ENCODE results near the gene RNF220.
"Not testable (repeated sequence)": the region's sequence is repeated elsewhere in the genome, so short reads cannot be mapped to it uniquely, and the experiment has no call there.

RNF220 gene

DNA sequence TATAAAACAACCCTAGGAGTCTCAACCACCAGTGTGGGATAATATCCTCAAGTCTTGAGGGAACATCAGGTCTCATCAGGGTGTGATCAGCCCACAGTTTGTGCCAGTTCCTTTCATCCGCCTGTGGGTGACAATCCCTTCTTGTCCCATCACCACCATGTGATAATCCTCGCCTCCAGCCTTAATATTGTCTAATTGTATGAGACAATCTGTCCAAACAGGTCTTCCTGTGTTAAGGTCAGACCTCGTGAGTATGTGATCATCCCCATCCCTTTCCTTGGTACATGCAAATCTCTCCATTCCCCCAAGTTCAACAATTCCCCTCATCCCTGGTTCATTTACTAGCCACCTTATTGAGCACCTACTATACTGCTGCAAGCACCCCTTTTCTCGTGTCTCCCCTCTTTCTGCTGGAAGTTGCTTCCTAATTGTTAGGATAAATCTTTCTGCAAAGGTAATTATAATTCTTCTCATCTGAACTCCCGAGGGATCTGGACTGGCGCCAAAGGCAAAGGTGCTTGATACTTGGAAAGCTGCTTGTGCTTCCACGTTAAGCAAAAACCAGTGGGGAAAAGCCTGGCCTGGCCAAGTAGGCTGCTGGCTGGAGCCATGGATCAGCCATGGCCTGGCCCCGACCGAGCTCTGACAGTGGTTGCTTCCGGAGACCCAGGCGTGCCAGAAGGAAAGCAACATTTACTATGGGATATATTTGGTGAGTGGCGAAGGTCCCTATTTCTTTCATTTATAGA, 92.5 kb downstream of the RNF220 start:
- ATAC-seq, result no peak

- no peak for ATAC-seq
Measured at GRCh38 chr1:44499306-44499705, 94.3 kb downstream of the RNF220 start.

DNA sequence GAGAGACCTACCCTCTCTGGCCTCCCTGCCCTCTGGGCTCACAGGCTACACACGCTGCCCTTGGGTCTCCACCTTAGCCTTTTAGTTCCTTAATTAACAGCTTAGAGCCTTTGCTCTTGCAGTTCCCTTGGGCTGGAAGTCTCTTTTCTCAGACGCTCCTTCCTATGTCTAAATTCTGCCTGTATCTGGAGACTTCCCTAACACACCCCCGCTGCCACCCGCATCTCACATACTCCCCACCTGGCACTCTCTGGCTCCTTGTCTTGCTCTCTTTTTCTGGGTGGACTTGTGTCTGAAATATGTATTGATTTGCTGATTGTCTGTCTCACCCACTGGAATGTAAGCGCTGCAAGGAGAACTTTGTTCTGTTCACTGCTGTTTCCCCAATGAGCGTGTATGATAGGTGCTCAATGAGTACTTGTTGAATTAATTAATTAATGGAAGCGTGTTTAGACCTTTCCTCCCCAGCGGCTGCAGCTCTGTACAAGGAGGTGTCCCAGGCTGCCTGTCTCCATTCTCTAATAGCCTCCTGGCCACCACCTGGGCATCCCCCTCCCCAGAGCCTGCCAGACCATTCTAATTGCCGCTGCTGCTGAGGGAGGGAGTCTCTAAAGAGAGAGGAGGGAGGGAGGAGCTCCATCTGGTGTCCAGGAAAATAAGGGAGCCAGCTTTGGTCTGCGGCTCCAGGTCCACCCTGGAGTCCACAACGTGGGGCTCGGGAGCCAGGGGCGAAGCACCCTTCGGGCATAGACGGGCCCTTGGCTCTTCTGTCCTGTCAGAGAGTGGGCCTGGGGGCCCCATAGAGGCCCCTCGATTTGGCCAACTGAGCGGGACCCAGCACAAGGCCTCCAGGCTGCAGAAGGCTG, 95.4 kb downstream of the RNF220 start:
- ATAC-seq, result no peak

DNA sequence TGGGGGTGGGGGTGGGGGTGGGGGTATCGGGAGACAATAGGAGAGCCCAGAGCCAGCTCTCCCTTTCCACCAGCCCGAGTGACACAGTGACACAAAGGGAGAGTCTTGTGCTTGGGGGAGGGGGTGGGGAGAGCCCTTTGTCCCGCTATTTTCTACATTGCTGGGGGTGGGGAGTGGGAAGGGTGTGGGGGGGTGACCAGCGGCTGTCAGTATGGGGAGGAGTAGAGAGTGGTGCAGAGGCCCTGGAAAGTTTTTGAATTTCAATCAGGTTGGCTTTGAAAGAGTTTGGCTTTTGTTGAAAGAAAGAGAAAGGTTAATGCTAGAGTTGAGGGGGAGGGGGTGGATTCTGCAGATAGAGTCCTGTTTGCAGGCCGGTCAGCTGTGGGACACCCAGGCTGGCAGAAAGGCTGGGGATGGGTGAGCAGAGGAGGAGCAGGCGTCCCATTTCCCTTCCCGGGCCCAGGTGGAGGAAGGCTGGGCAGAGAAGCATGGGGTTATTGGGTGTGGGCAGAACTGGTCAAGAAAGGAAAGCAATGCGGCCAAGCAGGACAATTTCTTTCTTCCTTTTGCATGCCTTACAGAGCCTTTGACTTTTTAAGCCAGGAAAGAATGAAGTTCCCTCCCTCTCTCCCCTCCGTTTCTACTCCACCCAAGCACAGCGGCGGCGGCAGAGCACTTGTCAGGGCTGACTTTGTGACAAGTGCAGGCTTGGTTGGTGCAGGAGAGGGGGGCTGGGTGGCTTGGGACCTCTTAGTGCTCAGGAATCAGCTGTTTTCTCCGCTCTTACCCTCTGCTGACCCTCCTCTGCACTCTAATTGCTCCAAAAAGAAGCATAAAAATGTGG, 96.2 kb downstream of the RNF220 start:
- ATAC-seq, result no peak

DNA sequence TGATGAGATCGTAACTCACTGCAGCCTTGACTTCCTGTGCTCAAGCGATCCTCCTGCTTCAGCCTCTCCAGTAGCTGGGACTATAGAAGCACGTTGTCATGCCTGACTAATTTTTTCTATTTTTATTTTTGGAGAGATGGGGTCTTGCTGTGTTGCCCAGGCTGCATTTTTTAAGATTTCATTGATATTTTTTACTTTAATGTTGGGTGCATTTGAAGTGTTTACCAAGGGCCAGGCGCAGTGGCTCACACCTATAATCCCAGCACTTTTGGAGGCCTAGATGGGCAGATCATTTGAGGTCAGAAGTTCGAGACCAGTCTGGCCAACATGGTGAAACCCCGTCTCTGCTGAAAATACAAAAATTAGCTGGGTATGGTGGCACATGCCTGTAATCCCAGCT, 97.8 kb downstream of the RNF220 start:
- ATAC-seq, result not testable (repeated sequence)

- no peak for ATAC-seq
Measured at GRCh38 chr1:44503625-44504024, 98.6 kb downstream of the RNF220 start.

DNA sequence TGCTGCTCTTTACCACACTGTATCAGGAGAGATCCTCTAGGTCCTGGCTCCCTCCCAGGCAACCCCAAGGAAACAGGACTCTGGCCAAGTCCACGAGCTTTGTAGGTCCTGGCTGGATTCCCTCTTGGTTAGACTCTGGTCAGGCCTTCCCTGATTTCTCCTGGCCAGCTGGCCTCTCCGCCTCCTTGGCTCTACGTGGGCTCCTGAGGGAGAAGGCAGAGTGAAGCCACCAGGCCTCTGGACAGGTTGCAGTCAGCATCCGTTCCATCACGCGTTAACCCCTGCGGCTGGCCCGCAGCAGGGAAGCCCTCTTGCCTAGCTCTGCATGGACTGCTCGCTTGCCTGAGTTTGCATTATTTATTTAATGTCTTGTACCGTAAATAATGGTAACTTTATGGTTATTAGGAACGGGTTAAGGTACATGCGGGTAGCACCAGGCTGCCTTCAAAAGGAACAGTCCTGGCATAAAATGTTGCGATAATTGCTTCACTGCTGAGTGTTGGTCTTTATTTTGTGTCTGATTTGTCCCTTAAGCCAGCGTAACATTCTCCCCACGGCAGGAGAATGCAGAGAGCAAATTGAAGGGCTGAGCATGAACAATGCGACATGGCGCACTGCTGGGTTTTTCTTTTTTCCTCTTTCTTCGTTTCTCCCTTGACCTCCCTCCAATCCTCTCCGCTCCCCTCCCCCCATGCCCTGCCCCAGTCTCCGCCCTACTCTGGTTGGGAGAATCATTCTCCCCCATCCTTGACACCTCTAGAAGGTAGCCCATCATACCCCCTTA, 100.3 kb downstream of the RNF220 start:
- no peak for ATAC-seq

DNA sequence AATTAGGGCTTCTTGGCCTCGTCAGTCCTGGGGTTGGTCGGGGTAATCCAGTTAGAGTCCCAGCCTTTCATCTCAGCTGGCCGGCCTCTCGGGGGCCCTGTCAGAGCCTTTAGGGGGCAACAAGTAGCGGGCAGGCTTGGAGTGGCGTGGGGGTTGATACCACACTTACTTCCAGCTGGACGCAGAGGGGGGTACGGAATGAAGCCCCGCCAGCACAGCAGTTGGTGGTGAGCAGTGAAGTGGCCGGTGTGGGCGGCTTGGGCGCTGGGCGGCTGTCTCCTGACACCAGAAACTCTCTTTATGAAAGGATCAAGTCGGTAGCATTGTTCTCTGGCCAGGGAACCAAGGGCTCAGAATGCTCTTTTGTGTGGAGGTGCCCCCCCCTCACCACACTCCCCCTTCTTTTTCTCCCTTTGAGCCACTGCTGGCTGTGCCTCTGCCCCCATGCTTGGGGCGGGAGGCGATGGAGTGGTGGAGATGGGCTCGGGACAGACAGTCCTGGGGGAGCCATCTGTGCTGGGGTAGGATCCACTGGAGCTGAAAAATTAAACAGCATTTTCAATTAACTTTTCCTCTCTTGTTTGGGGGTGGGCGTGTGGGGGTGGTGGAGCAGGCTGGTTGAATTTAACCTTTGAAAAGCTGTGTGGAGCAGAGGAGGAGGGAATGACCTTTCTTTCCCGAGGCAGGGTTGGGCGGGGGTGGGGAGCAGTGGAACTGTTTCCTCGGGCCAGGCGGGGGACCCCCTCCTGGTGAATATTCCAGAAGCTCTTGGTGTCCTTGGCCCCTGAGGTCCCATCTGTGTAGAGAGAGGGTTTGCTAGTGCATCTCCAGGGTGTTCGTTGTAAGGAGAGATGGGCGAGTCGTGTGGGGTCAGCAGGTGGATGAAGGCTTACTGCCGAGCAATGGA, 102.7 kb downstream of the RNF220 start:
- no peak for ATAC-seq

DNA sequence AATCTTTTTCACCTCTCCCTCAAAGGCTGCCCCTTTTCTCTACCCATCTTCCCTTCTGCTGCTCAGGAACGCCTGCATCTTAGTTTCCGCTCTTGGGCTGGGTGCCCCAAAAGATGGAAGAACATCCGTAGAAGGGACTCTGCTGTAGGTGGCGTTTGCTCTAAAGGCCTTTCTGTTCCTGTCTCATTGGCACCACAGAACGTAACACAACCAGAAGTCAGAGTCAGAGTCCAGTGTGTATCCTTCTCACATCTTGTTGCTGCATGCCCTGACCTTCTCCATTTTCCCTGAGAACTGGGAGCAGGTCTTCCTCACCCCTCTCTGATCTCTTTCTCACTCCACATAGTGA, 103.3 kb downstream of the RNF220 start:
- no peak for ATAC-seq

- no peak for ATAC-seq
Measured at GRCh38 chr1:44511363-44511762, 106.3 kb downstream of the RNF220 start.

GRCh38 chr1:44511769-44512168, 106.7 kb downstream of the RNF220 start:
- no peak for ATAC-seq

- ATAC-seq, result peak in 1 of 2 donors; percentile 51
Measured at GRCh38 chr1:44512313-44512885, 107.3 kb downstream of the RNF220 start.

DNA sequence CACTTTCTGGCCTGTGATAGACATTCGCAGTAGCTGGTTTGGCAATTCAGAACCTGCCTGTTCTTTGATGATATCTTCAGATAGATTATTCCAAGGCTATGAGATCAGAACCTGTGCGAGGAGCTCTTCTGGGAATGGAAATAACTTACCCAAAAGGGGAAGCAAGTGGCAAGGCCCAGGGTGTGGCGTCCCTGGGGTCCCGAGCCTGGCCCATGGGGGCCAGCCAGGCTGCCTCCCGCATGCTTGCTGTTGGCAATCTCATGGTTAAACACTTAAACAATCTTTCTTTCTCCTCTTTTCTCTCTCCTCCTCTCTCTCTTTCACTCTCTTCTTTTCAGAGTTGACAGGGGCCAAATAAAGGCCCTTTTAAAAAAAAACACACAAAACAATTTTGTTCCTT, 108.1 kb downstream of the RNF220 start:
- ATAC-seq, result no peak

DNA sequence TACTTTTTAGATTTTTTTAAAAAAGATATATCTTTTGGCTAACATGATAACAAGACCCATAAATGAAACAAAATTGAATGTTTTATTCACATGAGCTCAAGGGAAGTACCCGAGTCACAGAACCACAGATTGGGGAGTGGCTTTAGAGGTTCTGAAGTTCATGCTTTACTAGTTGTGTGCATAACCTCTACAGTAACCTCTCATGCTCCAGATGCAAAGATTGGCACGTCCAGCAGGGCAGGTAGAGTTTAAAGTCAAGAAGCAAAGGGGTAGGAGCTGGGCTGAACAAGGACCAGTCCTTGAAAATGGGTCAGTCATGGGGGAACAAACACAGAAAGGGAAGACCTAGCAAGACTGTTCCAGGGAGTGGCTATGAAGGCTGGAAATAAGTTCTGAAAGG, 109.6 kb downstream of the RNF220 start:
- ATAC-seq, result no peak

DNA sequence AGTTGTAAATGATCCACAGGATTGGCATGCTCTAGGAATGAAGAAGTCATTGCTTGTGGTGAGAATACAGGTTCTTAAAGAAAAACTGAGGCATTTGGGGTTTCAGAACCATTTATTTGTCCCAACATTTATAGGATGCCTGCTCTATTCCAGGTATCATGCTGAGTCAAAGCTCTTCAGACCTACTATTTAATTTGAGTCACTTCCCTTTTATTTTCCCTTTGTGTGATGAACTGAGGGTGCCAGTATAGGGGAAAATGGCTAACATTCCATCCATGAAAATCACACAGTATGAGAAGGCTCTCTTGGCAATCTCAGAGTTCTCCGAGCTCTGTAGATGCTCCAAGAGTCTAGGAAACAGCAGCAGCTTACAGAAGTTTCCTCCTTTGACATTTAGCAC, 110.4 kb downstream of the RNF220 start:
- no peak for ATAC-seq

DNA sequence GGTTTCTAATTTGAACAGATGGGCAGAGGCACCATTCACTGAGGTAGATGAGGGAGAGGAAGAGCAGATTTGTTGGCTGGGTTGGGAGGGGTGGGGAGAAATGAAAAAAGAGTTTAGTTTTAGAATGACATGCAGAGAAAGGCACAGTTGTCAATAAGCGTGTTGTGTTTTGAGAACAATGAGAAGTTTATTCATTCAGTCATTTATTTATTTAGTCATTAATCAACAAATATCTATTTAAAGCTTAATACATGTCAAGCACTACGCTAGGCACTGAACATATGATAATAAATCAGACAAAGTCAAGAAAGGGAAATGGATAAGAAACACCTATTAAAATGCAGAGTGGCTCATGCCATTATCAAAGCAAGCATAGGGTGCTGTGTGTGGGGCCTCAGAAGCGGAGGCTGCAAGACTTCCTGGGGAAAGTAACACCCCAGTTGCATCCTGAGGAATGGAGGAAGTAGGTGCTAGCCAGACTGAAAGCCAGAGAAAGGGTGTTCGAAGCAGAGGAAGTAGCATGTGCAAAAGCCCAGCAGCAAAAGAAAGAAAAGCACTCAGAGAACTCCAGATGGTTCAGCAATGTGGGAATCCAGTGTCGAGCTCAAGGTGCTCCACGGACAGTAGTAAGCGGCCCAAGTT, 114.1 kb downstream of the RNF220 start:
- ATAC-seq, result no peak

GRCh38 chr1:44521378-44522080, 116.5 kb downstream of the RNF220 start:
- no peak for ATAC-seq

- no peak for ATAC-seq
Measured at GRCh38 chr1:44523593-44524591, 118.8 kb downstream of the RNF220 start.
